ENCODE results near the gene WASF2.

GRCh38 chr1:27392096-27392777, 97.7 kb downstream of the WASF2 start, which contains the start of gene GPR3:
- TF ChIP-seq CTCF (IDR thresholded peaks at IDR 0.05; ENCODE audit: insufficient read depth, low read length): no peak
- TF ChIP-seq GABPA (IDR thresholded peaks at IDR 0.05; ENCODE audit: low read depth): no peak
- no peak for TF ChIP-seq POLR2AphosphoS5 (IDR thresholded peaks at IDR 0.05; ENCODE audit: low read depth)
